Measurements from ENCODE around the gene ERCC1. TPM values are rescaled to one million over a fixed set of nuclear protein-coding genes. Genes with fewer than 3 reads are reported as not detected.

ERCC1 gene
- total and polyA plus RNA-seq, 12 donors, result 62.9 to 107 (median 86.5) TPM

GRCh38 chr19:45460807-45461347, 37.2 kb upstream of the ERCC1 start:
- no peaks in the 10 kb centered on the region for H3K9me3 ChIP-seq (replicated peaks in 1 of 3)
- TF ChIP-seq CTCF (IDR thresholded peaks at IDR 0.05) (no peak), POLR2A (IDR thresholded peaks at IDR 0.05) (no peak)
- H3K4me3 ChIP-seq, result no peak overlapping the region
- DNase-seq, result no peak
- intact Hi-C loops (cut with DNase I), result no loop called here
- H3K27ac ChIP-seq, result no peak overlapping the region
- H3K27me3 ChIP-seq, result no peaks in the 10 kb centered on the region
- H3K36me3 ChIP-seq (replicated peaks in 1 of 2), result no peaks in the 10 kb centered on the region
- H3K4me1 ChIP-seq (replicated peaks in 1 of 2), result peaks cover 4 to 7% of the 10 kb centered on the region in 2 donors
- WGBS, 4 donors, result 40 to 58% (median 52%) methylated on average over 5 to 8 of the region's 8 CpGs

GRCh38 chr19:45457776-45458175, 34.1 kb upstream of the ERCC1 start:
- Histone ChIP-seq H3K4me3 (no peak overlapping the region), H3K27ac (no peak overlapping the region), H3K4me1 (replicated peaks in 1 of 2) (peaks cover 11 to 16% of the 10 kb centered on the region in 2 donors), H3K36me3 (replicated peaks in 1 of 2) (no peaks in the 10 kb centered on the region), H3K9me3 (replicated peaks in 1 of 3) (no peaks in the 10 kb centered on the region), H3K27me3 (no peaks in the 10 kb centered on the region)
- no peak for TF ChIP-seq POLR2A (IDR thresholded peaks at IDR 0.05)
- no peak for TF ChIP-seq CTCF (IDR thresholded peaks at IDR 0.05)
- intact Hi-C loops (cut with DNase I), result no loop called here
- DNase-seq, result no peak

GRCh38 chr19:45456500-45456815, 32.7 kb upstream of the ERCC1 start:
- Histone ChIP-seq H3K36me3 (replicated peaks in 1 of 2) (no peaks in the 10 kb centered on the region), H3K4me1 (replicated peaks in 1 of 2) (peaks cover 11 to 16% of the 10 kb centered on the region in 2 donors), H3K27me3 (no peaks in the 10 kb centered on the region), H3K9me3 (replicated peaks in 1 of 3) (no peaks in the 10 kb centered on the region), H3K4me3 (peak overlapping the region in 1 of 4 donors; percentile 19), H3K27ac (peak overlapping the region in 3 of 5 donors; percentile 48 to 85 (median 63))
- TF ChIP-seq CTCF (IDR thresholded peaks at IDR 0.05), result no peak
- TF ChIP-seq POLR2A (IDR thresholded peaks at IDR 0.05), result no peak
- no peak for DNase-seq
- intact Hi-C loops (cut with DNase I), result no loop called here
- 32 to 50% (median 46%) methylated on average over 2 of the region's 2 CpGs for WGBS, 4 donors

GRCh38 chr19:45455707-45456499, 32.2 kb upstream of the ERCC1 start:
- H3K36me3 ChIP-seq (replicated peaks in 1 of 2), result no peaks in the 10 kb centered on the region
- H3K4me1 ChIP-seq (replicated peaks in 1 of 2), result peaks cover 11 to 16% of the 10 kb centered on the region in 2 donors
- no peak for TF ChIP-seq POLR2A (IDR thresholded peaks at IDR 0.05)
- TF ChIP-seq CTCF (IDR thresholded peaks at IDR 0.05), result peak in 1 of 6 experiments; percentile 28
- peak; percentile 93 to 98 (median 97) for DNase-seq
- H3K27ac ChIP-seq, result peak overlapping the region in 4 of 5 donors; percentile 48 to 85 (median 58)
- intact Hi-C loops (cut with DNase I), result no loop called here
- 14 to 23% (median 16%) methylated on average over 22 to 27 of the region's 27 CpGs for WGBS, 4 donors
- no peaks in the 10 kb centered on the region for H3K9me3 ChIP-seq (replicated peaks in 1 of 3)
- peak overlapping the region in 1 of 4 donors; percentile 19 for H3K4me3 ChIP-seq
- no peaks in the 10 kb centered on the region for H3K27me3 ChIP-seq

Measured in adrenal gland (tissue), 12 donors.